Measurements from ENCODE around the gene MT1F.
"Not testable (repeated sequence)": the region's sequence is repeated elsewhere in the genome, so short reads cannot be mapped to it uniquely, and the experiment has no call there.

MT1F gene

DNA sequence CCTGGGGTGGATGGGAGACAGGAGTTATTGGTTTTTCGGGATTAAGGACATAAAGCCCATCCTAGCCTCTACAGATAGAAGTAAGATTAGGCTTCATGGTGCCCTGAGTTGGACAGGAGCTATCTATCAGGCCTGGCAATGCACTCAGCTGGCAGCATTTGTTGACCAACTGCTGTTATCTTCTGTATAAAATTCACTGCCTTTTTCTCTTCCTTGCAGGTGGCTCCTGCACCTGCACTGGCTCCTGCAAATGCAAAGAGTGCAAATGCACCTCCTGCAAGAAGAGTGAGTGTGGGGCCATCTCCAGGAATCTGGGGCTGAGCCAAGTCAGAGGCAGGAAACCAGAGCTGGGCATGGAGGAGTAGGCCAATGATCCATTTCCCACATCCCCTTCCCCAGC, 18.7 kb upstream of the MT1F start:
- Histone ChIP-seq H3K4me3 (no peak overlapping the region), H3K27ac (peak overlapping the region in 1 of 21 experiments; percentile 26)

DNA sequence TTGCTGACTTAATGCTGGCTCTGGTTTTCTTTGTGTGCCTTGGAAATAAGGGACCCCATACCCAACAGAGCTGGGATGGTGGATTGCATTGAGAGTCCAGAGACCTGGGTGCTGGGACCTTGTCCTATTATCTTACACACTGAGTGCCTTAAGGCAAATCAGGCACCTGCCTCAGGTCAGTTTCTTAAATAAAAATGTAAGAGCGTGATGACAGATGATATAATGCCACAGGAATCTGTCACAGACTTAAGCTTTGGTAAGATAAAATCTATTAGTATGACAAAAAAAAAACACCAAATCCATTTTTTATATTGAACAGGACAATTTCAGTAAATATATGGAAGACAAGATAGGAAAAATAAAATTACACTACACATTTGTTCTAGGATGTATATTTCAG, 17.7 kb upstream of the MT1F start:
- no peak overlapping the region for H3K4me3 ChIP-seq

DNA sequence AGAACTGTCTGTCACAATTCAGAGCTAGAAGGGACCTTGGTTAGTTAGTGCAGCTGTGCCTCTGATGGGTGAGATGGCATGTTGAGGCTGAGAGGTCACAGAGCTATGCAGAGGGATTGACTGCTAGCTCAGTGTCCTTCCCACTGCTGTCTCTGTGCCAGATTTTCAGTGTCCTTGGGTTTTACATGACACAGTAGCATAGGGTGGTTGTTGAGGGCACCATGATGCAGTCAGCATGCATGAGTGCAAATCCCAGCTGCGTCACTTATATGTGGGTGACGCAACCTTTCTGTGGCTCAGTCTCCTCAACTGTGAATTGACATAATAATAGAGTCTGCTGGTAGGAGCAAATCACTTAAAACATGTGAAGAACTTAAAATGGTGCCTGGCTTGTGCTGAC, 16.6 kb upstream of the MT1F start:
- Histone ChIP-seq H3K27ac (no peak overlapping the region), H3K4me3 (no peak overlapping the region)

More for the DNA sequence above, 17.7 kb upstream of the MT1F start:
- no peak overlapping the region for H3K27ac ChIP-seq

DNA sequence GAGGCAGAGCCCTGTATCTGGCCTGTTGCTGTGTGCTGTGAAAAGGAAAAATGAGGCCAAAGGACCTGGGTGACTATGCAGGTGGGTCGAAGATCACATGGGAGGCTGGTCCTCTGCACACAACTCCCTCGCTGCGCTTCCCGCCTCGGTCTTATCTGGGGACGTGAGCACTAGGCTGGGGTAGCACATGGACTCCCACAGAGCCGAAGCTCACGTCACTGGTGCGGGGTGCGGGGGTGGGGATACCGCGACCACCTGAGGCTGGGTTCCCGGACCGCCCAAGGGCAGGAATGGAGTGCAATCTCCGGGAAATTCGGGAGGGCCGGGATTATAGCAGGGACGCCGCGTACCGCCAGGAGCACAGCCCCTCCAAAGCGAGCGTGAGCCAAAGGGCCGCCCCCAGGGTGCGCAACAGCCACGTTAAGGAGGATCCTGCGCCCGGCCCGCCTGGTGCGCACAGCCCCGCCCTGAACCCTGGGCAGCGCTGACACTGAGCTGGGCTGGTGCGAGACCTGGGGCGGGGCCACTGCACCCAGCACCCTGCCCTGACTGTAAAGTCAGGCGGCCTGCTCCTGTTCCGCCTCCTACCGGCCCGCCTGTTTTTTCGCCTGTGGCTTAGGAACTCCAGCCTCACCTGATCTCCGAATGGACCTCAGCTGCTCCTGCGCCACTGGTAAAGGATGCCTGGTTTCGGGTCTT, 14.5 kb upstream of the MT1F start:
- Histone ChIP-seq H3K4me3 (peak overlapping the region; percentile 7 to 25 (median 12)), H3K27ac (peak overlapping the region in 2 of 21 experiments; percentile 21 to 28)

DNA sequence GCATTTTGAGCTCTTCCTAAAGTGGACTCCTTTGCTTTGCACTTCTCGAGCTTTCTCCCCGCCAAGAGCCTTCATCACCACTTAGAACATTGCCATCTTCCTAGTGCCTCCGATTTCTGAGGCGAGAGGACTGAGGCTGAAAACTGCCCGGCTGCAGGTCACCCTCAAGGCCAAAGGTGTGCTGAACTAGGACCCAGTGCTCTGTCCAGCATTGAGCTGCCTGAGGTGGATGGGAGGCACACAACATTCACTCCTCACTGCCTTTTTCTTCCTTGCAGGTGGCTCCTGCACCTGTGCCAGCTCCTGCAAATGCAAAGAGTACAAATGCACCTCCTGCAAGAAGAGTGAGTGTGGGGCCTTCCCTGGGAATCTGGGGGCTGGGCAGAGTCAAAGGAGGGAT, 13.9 kb upstream of the MT1F start:
- Histone ChIP-seq H3K27ac (no peak overlapping the region), H3K4me3 (peak overlapping the region in 2 of 7 experiments; percentile 12 to 14)

DNA sequence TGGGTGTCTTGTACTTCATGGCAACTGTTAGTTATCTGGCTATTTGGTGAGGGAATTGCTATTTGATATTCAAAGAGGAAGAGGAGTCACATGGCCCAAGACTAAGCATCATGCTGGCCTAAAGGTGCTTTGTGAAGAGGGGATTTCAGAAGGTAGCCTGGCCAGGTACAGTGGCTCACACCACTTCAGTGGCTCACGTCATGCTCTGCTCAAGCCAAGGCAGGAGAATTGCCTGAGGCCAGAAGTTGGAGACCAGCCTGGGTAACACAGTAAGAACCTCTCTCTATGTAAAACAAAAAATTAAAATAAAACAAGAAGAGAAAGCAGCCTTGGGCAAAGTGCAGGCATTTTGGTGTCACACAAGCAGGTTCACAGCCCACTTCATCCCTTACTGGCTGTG, 12.4 kb upstream of the MT1F start:
- H3K27ac ChIP-seq: no peak overlapping the region
- no peak overlapping the region for H3K4me3 ChIP-seq

DNA sequence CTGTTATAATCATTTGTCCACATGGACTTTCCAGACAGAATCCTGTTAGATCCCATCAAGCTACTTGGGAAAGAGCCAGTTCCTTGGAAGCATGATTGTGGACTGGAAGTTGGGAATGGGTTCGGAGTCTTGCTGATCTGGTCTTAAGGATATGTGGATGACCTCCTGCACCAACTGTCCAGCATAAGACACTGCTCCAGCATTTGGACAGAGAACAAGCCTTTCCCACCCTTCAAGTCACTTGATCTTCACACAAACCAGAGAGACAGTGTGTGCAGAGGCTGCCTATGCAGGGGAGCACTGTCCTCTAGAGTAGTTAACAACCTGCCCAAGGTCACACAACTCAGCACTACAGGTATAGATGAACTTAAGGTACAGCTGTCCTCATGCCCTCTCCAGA, 11.9 kb upstream of the MT1F start:
- Histone ChIP-seq H3K4me3 (no peak overlapping the region), H3K27ac (no peak overlapping the region)

DNA sequence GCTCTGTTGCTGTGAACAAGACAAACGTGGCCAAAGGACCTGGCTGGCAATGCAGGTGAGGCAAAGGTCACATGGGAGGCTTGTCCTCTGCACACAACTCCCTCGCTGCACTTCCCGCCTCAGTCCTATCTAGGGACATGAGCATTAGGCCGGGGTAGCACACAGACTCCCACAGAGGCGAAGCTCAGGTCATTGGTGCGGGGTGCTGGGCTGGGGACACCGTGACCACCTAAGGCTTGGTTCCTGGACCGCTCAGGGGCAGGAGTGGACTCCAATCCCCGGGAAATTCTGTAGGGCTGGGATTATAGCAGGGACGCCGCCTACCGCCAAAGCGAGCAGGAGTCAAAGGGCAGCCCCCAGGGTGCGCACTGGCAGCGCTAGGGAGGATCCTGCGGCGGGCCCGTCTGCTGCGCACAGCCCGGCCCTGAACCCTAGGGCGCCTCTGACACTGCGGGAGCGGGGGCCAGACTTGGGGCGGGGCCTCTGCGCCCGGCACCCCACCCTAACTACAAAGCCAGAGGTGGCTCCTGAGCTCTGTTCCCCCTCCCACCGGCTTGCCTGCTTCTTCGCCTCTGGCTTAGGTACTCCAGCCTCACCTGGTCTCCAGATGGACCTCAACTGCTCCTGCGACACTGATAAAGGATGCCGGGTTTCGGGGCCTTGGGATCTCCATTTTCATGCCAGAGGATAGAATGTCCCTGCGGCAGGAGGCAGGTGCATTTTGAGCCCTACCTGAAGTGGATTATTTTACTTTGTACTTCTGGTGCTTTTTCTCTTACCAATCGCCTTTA, 9.9 kb upstream of the MT1F start:
- H3K27ac ChIP-seq: no peak overlapping the region
- H3K4me3 ChIP-seq: no peak overlapping the region

DNA sequence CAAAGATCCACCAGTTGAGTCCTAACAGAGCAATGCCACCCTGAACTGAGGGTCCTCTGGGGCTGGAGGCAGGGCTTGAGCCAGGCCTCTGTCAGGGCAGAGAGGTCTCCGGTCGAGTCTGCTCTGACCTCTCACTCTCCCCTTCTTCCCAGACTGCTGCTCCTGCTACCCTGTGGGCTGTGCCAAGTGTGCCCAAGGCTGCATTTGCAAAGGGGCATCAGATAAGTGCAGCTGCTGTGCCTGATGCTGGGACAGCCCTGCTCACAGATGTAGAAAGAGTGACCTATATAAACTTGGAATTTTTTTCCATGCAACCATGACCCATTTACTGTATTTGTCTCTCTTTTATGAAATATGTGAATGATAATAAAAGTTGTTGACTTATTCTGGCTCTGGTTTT, 8.5 kb upstream of the MT1F start:
- Histone ChIP-seq H3K27ac (no peak overlapping the region), H3K4me3 (no peak overlapping the region)

DNA sequence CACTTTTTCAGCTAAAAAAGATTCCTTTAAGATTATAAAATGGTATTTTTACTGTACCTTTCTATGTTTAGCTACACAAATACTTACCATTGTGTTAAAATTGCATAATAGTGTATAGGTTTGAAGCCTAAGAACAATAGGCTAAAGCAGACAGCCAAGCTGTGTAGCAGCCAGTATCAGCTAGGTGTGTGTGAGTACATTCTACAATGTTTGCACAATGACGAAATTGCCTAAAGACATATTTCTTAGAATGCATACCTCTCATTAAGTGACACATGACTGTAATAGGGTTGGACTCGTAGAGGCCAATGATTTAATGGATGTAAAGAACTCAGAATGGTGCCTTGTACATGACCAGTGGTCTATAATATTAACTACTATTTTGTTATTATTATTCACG, 7.9 kb upstream of the MT1F start:
- no peak overlapping the region for H3K27ac ChIP-seq

DNA sequence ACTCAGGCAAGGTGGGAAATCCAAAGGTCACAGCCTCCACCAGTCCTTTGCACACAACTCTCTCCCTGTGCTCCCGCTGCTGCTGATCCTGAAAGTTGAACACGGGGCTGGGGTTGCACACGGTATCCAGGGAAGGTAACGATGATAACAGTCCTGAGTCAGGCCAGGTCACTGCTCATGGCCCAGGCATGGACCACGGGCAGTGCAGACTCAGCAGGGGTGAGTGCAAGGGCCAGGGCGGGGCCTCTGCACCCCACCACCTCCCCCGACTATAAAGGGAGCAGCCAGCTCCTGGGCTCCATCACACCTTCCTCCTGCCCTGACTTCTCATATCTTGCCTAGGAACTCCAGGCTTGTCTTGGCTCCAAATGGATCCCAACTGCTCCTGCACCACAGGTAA, 6.2 kb upstream of the MT1F start, which contains the start of gene MT1B:
MT1B (plus strand) TSS at position 301 of the 400 bp plus-strand sequence; CDS start at position 369, 68 bp downstream.
- H3K27ac ChIP-seq: no peak within 1 kb of the TSS
- H3K4me3 ChIP-seq: no peak within 1 kb of the TSS

More for the DNA sequence above, 7.9 kb upstream of the MT1F start:
- no peak overlapping the region for H3K4me3 ChIP-seq

DNA sequence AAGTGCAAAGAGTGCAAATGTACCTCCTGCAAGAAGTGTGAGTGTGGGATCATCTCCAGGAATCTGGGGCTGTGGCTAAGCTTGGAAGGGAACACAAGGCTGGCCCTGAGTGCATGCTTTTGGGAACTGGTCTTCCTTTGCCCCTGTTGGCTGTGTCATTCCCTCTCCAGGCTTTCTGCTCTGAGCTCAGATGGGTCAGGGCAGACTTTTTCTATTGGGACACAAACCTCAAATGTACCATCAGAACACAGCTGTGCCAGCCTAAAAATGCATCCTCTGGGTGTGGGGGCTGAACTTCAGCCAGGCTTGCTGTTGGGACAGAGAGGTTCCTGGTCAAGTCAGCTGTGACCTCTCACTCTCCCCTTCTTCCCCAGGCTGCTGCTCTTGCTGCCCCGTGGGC, 5.2 kb upstream of the MT1F start:
- no peak overlapping the region for H3K27ac ChIP-seq
- no peak overlapping the region for H3K4me3 ChIP-seq

DNA sequence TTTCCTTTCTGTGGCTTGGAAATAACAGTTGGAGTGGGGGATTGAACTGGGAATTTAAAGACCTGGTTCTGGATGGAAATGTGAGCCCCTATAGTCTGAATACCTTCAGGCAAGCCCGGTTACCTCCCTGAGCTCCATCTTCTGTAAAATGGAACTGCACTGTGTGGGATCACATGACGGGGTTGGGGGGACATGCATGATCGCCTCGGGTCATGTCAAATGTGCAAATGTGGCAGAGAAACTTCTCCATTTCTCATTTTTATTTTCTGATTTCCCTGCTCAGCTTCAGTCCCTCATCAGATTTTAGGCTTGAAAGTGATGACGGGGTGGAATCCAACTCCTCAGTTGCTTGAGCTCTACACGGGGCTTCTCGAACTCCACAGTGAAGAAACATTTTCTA, 4.5 kb upstream of the MT1F start:
- Histone ChIP-seq H3K27ac (no peak overlapping the region), H3K4me3 (no peak overlapping the region)

DNA sequence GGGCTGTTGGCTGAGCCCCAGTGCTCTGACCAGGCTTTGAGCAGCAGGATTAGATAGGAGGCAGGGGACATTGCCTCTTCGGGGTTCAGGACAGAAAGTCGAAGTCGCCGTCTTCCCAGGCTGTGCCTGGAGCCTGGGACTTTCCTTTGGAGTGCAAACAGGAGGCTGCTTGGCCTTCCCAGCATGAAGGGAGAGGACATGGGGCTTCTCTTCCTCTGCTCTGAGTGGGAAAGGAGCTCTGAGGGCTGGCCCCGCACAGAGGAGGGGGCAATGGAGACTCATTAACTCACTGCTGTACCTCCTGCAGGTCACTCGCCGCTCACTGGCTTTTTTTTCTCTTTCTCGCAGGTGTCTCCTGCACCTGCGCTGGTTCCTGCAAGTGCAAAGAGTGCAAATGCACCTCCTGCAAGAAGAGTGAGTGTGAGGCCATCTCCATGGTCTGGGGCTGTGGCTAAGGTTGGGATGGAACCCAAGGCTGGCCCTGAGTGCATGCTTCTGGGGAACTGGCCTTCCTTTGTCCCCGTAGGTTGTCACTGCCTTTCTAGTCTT, 642 bp downstream of the MT1F start:
- Histone ChIP-seq H3K27ac (peak overlapping the region in 13 of 21 experiments; percentile 7 to 79 (median 71)), H3K4me3 (peak overlapping the region; percentile 31 to 66 (median 52))

DNA sequence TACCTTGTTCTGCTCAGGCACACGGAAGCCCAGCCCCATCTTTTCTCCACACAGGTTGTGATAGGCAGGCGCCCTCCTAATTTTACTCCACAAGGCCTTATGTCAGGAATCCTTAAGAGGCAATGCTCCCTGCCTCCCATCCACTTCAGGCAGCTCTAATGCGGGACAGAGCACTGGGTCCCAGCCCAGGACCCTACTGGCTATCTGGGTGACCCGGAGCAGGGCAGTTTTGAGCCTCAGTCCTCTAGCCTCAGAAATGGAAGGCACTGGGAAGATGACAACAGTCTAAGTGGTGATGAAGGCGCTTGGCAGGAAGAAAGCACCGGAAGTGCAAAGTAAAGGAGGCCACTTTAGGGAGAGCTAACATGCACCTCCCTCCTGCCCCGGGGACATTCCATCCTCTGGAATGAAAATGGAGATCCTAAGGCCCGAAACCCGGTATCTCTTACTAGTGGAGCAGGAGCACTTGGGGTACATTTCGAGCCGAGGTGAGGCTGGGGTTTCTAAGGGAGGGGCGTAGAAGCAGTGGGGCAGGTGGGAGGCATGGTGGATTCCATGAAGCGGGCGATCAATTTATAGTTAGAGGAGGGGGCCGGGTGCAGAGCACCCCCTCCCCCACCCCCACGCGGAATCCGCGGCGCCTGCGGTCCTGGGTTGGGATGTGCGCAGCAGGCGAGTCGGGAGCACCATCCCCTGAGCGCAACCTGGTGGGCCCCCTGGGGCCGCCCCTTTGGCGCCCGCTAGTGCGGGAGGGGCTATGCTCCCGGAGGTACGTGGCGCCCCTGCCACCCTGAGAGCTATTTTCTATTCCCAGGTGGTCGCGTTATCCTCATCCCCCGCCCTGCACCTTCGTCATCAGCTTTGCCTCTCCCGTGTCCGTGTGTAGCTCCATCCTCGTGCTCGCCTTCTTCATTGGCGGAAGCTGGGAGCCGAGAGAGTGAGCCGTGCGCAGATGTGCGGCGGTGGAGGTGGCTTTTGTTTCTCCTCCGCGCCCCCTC, 4.9 kb downstream of the MT1F start:
- H3K4me3 ChIP-seq: peak overlapping the region in 4 of 7 experiments; percentile 10 to 27 (median 19)
- peak overlapping the region in 4 of 21 experiments; percentile 2 to 27 (median 16) for H3K27ac ChIP-seq

DNA sequence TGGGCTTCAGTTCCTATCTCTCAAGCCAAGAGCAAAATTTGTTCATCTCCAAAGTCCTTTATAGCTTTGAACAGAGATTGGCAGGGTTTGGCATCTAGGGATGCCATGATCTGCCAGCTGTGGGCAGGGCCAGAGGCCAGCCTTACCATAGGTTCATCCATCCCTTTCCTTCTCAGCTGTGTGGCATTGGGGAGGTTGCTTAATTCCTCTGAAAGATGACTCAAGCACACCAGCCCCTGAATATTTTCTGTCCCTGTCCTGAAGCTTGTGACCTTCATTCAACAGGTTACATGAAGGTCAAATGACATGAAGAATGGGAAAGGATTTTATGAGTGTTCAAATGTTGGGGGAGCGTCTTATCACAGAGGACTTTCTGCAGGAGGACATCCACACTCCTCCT, 6.7 kb downstream of the MT1F start:
- no peak overlapping the region for H3K4me3 ChIP-seq
- no peak overlapping the region for H3K27ac ChIP-seq

DNA sequence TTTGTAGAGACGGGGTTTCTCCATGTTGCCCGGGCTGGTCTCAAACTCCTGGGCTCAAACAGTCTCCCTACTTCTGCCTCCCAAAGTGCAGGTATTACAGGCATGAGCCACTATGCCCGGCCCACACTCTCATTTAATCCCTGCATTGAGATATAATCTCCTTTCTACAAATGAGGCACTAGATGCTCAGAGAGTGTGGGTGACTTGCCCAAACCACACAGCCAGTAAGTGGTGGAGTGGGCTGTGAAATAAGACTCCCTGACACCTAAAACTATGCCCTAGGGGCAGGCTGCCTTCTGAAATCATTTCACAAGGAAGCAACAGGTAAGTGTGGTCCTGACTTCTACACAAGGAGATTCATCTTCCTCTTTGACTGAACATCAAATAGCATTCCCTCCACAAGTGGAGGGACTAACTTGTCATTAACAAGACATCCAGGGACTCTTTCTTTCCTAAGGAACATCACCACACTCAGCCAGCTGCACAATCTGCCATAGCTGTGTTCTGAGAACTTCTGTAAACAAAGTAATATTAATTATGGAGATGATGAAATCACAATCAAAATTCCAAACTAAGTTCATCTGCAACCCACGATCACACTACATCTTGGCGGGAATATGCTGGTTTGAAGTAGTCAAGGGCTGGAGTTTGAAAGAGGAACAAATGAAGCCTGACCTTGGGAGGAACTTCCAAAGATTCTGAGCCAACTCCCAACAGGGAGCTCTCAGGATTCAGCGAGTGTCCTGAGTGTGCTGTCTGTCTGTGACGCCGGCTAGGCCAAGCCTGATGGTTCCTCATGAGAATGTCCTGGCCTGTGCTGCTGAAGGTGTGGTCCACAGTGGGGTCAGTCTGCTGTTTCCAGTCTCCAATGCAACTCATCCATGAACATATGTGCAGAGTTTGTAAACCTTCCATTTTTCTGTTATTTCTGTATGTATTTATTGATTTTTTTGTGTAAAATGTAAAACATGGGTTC, 7.8 kb downstream of the MT1F start:
- not testable (repeated sequence) for H3K4me3 ChIP-seq, H3K27ac ChIP-seq

Measured in skin epidermis (tissue), 12 donors.